ENCODE measurements around the gene CLCN3.
A peak's percentile ranks its signal among the peaks of the same experiment; 100 is the strongest.
"Not testable (repeated sequence)": the region's sequence is repeated elsewhere in the genome, so short reads cannot be mapped to it uniquely, and the experiment has no call there.

The CLCN3 gene

GRCh38 chr4:169619958-169620879 lies at the start of gene CLCN3:
Gene CLCN3, plus strand, starts transcription at chr4:169620578. Its CDS starts 15,351 bp downstream, at chr4:169635929.
- DNase-seq (ENCODE audit: low spot score) = peak; percentile 91

- DNase-seq (ENCODE audit: low spot score) = not testable (repeated sequence)
Measured at GRCh38 chr4:169571012-169571411, 49.4 kb upstream of the CLCN3 start.

- no peak for DNase-seq (ENCODE audit: low spot score)
Measured at GRCh38 chr4:169571435-169571834, 48.9 kb upstream of the CLCN3 start.

- no peak for DNase-seq (ENCODE audit: low spot score)
Measured at GRCh38 chr4:169573889-169574288, 46.5 kb upstream of the CLCN3 start.

DNA sequence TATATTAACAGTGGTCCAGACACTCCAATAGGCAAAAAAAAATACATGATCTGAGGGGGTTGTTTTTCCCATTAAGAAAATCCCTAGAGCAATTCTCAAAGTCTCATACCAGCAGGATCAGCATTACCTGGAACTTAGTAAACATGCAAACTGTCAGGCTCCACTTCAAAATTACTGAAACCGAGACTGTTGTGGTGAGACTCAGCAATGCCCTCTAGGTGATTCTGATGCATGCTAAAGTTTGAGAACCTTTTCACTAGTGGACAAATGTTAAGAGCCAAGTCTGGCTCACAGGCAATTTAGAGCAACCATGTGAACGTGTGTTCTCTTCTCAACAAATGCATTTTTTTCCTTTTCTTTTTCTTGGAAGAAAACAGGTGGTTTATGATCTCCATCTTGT lies 38.2 kb upstream of the CLCN3 start:
- DNase-seq (ENCODE audit: low spot score) = no peak

- DNase-seq (ENCODE audit: low spot score) = no peak
Measured at GRCh38 chr4:169582706-169583105, 37.7 kb upstream of the CLCN3 start.

DNA sequence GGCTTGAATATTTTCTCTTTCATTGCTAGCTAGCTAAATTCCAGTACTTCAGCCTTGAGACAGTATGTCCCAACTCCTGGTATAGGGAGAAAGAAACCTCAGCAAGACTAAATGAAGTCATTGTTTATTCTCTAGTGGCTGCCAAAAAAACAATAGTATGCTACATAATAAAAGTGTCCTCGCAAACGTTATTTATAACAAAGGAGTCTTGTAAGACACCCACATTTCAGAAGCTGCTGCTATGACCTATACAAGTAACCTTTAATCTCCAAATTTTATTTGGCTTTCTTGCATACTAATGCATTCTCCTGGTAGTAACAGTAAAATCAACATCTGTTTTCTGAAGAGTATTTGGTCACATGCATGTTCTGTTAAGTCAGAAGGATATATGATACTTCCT lies 36.8 kb upstream of the CLCN3 start:
- no peak for DNase-seq (ENCODE audit: low spot score)

DNA sequence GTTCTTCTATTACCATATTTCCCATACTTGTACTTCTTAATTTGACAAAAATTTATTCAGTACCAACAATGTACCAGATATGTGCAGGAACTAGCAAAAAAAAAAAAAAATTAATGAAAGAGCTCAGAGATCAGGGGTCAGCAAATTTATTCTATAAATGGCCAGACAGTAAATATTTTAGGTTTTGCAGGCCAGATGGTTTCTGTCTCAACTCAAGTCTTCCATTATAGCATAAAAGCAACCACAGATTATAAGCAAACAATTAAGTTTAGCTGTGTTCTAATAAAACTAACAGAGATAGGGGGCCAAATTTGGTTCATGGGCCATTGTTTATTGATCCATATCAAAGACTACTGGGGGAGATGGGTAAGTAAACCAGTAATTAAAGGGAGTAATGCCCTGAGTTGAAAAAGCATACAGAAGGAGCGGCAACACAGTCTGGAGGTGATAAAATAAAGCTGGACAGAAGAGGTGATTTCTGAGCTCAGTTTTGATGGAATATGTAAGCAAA lies 27.3 kb upstream of the CLCN3 start:
- DNase-seq (ENCODE audit: low spot score) = no peak

GRCh38 chr4:169594560-169595195 lies 25.7 kb upstream of the CLCN3 start:
- no peak for DNase-seq (ENCODE audit: low spot score)

DNA sequence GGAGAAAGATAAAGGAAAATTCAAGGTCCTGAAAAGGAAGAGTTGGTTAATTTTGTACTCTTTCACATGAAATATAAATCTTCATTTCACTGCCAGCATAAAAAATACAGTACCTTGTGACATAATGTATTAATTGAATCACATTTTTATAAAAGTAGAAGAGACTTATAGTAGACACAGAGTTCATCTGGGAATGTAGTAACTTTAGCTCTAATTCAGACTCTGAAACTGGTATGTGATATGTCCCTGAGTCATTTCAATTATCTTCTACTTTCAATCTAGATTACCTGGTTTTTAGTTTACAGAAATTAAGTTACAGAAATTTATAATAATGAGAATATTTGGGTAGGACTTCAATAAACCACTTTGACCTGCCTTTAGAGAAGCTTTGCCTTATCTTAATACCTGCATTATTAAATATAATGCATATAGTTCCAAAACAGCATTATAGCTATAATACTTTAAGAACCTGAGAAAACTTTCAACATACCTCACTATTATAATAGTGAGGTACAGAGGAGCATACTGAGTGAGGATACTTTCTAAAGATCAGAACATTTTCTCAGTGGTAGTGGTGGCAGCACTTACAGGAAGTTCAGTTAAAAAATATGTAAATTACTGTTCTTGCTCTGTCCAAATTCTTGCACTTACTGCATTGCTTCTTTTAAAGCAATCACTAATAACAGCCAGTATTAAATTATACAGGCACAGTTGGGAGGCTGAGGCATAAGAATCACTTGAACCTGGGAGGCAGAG lies 19.2 kb upstream of the CLCN3 start:
- DNase-seq (ENCODE audit: low spot score) = no peak

DNA sequence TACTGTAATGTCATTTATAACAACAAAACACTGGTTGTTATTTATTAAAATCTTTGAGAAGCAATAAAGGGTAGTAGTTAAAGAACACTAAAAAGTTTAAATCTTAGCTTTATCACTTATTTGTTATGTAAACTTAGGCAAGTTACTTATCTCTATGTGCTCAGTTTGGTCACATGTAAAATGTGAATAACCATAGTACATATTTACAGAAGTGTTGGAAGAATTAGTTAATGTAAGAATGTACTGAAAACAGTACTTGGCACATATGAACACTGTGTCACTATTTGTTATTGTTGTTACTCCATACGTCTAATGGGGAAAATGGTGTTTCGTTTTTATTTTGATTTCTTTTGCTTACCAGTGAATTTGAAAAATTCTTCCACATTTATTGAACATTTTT lies 17.1 kb upstream of the CLCN3 start:
- no peak for DNase-seq (ENCODE audit: low spot score)

DNA sequence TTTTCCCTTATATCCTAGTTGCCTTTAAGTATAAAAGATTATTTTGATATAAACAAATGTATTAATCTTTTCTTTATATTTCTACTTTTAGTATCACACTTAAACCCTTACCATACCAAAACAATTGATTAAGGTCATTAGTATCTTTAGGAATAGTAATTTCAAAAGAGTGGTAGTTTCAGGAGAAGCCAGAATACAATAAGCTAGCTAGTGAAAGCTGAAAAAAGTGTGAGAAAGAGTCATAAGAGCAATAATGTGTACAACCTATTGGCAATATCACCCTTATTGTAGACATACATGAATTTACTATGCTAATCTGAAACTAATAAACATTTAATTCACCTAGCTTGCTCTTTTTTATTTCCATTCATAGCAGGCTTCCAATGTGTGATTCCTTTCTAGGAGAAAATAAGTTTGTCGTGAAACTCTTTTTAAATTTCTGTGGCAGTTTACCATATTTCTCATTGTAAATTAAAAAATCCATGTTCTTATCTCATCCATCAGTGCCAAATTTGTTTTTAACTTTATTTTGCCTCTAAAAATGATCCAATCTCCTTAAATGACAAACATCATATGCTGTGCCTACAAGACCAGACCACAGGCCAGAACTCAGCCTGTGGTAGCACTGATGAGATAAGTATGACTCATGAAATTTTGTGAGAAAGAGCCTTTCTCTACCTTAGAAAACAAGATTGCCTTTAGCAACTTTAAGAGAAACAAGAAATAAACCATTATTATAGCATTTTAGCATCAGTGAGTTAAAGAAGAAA lies 16.1 kb upstream of the CLCN3 start:
- DNase-seq (ENCODE audit: low spot score) = peak; percentile 40

DNA sequence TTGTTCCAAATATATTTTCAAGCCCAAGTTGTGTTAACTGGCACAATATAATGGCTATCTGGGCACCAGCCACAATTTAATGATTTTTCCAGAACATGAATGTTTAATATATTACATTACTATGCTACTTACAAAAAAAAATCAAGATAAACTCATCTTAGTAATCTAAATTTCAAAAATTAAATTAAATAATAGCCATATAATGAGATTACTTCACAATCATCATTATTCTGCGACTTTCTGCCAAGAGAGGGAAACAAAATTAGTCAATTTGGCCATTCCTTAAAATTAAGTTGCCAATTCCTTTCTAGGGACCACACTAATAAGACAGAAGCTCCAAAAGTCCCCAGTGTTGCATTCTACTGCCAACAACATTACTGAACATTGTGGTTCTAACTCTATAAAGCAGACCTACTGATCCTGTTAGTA lies 15.5 kb upstream of the CLCN3 start:
- no peak for DNase-seq (ENCODE audit: low spot score)

- DNase-seq (ENCODE audit: low spot score) = no peak
Measured at GRCh38 chr4:169611157-169611556, 9.2 kb upstream of the CLCN3 start.

- peak; percentile 87 for DNase-seq (ENCODE audit: low spot score)
Measured at GRCh38 chr4:169611991-169612870, 8.1 kb upstream of the CLCN3 start, which contains the start of gene NEK1. Gene NEK1, minus strand, starts transcription at chr4:169612583. Its CDS starts 9,953 bp downstream, at chr4:169602630.

GRCh38 chr4:169612871-169613859 lies 7.2 kb upstream of the CLCN3 start:
- DNase-seq (ENCODE audit: low spot score) = peak; percentile 82

DNA sequence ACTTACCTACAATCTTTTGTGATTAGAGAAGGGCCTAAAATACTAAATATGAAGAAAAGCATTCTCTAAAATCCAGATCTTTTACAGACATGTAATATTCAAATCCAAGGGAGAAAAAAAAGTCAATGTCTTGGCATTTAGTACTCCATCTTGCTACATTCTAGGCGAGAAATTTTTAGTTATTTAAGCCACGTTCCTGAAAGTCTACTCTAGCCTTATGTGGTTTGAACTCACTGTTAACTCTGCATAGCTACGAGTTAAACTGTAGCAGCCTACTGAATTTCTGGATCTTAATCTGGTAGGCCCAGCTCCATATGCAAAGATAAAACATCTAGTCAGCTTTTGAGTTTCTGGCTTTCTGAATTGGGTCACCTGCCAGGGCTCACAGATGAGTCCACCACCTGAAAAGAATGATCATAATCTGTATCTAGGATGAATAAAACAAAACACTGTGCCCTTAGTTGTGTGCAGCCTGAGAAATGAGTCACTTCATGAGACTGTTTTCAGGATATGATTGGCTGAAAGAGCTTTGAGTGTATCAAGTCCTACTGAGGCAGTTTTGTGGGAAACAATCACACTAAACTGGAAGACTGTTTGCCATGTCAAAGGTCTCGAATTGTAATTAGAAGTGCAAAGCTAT lies 4.8 kb upstream of the CLCN3 start:
- peak; percentile 37 for DNase-seq (ENCODE audit: low spot score)

- no peak for DNase-seq (ENCODE audit: low spot score)
Measured at GRCh38 chr4:169616846-169617245, 3.5 kb upstream of the CLCN3 start.

- no peak for DNase-seq (ENCODE audit: low spot score)
Measured at GRCh38 chr4:169617306-169617705, 3.1 kb upstream of the CLCN3 start.
